Measurements from ENCODE around the gene GATAD2A.

GATAD2A gene

GRCh38 chr19:19422156-19422555 is 16.7 kb downstream of the GATAD2A start:
- peaks cover 95% of the 10 kb centered on the region for H4K20me1 ChIP-seq (ENCODE audit: insufficient read depth, low read length)
- H3K4me3 ChIP-seq (ENCODE audit: low read depth in 1 of 2, low read length in 2 of 2) = no peak overlapping the region
- H3K36me3 ChIP-seq (ENCODE audit: insufficient read depth, low read length) = peaks cover 24% of the 10 kb centered on the region
- TF ChIP-seq CTCF (IDR thresholded peaks at IDR 0.05; ENCODE audit: borderline replicate concordance, extremely low read depth, low read length, poor library complexity, severe bottlenecking) (no peak), EZH2 (IDR thresholded peaks at IDR 0.05; ENCODE audit: borderline replicate concordance, low read depth, low read length, severe bottlenecking) (no peak)
- no peak overlapping the region for H3K9ac ChIP-seq (ENCODE audit: low read depth, low read length)
- ATAC-seq (ENCODE audit: insufficient read depth, low read depth) (no peak), DNase-seq (no peak)
- no peaks in the 10 kb centered on the region for H3K9me3 ChIP-seq (ENCODE audit: insufficient read depth, low read length, severe bottlenecking)
- H3K27me3 ChIP-seq (ENCODE audit: insufficient read depth, low read length, poor library complexity) = no peaks in the 10 kb centered on the region
- H2AFZ ChIP-seq (ENCODE audit: low read depth, low read length) = no peak overlapping the region
- no peak overlapping the region for H3K4me2 ChIP-seq (ENCODE audit: insufficient read depth, low read length)
- peaks cover 18% of the 10 kb centered on the region for H3K4me1 ChIP-seq (ENCODE audit: insufficient read depth, low read length)
- H3K79me2 ChIP-seq (ENCODE audit: insufficient read depth, low read length) = peaks cover 100% of the 10 kb centered on the region
- 0 out of 2 replicates have a peak overlapping the region, but pooled peaks have one; percentile 39 for H3K27ac ChIP-seq (ENCODE audit: low read length)

- Histone ChIP-seq H3K9ac (ENCODE audit: low read depth, low read length) (no peak overlapping the region), H3K36me3 (ENCODE audit: insufficient read depth, low read length) (peaks cover 36% of the 10 kb centered on the region), H3K79me2 (ENCODE audit: insufficient read depth, low read length) (peaks cover 100% of the 10 kb centered on the region), H2AFZ (ENCODE audit: low read depth, low read length) (no peak overlapping the region), H3K27me3 (ENCODE audit: insufficient read depth, low read length, poor library complexity) (no peaks in the 10 kb centered on the region), H3K4me3 (ENCODE audit: low read depth in 1 of 2, low read length in 2 of 2) (no peak overlapping the region), H3K4me2 (ENCODE audit: insufficient read depth, low read length) (no peak overlapping the region), H3K4me1 (ENCODE audit: insufficient read depth, low read length) (peaks cover 6% of the 10 kb centered on the region; the same call in 1 of the 2 replicates), H3K9me3 (ENCODE audit: insufficient read depth, low read length, severe bottlenecking) (no peaks in the 10 kb centered on the region), H4K20me1 (ENCODE audit: insufficient read depth, low read length) (peaks cover 95% of the 10 kb centered on the region), H3K27ac (ENCODE audit: low read length) (no peak overlapping the region)
- DNase-seq (no peak), ATAC-seq (ENCODE audit: insufficient read depth, low read depth) (no peak)
- TF ChIP-seq EZH2 (IDR thresholded peaks at IDR 0.05; ENCODE audit: borderline replicate concordance, low read depth, low read length, severe bottlenecking) (no peak), CTCF (IDR thresholded peaks at IDR 0.05; ENCODE audit: borderline replicate concordance, extremely low read depth, low read length, poor library complexity, severe bottlenecking) (no peak)
Observed at GRCh38 chr19:19423322-19423721, 17.8 kb downstream of the GATAD2A start.

- no peaks in the 10 kb centered on the region for H3K27me3 ChIP-seq (ENCODE audit: insufficient read depth, low read length, poor library complexity)
- TF ChIP-seq CTCF (IDR thresholded peaks at IDR 0.05; ENCODE audit: borderline replicate concordance, extremely low read depth, low read length, poor library complexity, severe bottlenecking) (no peak), EZH2 (IDR thresholded peaks at IDR 0.05; ENCODE audit: borderline replicate concordance, low read depth, low read length, severe bottlenecking) (no peak)
- H3K4me1 ChIP-seq (ENCODE audit: insufficient read depth, low read length) = no peaks in the 10 kb centered on the region
- H3K27ac ChIP-seq (ENCODE audit: low read length) = no peak overlapping the region
- no peak overlapping the region for H3K4me2 ChIP-seq (ENCODE audit: insufficient read depth, low read length)
- no peak overlapping the region for H3K9ac ChIP-seq (ENCODE audit: low read depth, low read length)
- no peaks in the 10 kb centered on the region for H3K9me3 ChIP-seq (ENCODE audit: insufficient read depth, low read length, severe bottlenecking)
- no peak overlapping the region for H3K4me3 ChIP-seq (ENCODE audit: low read depth in 1 of 2, low read length in 2 of 2)
- H3K36me3 ChIP-seq (ENCODE audit: insufficient read depth, low read length) = peaks cover 52% of the 10 kb centered on the region
- H3K79me2 ChIP-seq (ENCODE audit: insufficient read depth, low read length) = peaks cover 100% of the 10 kb centered on the region
- H4K20me1 ChIP-seq (ENCODE audit: insufficient read depth, low read length) = peaks cover 99% of the 10 kb centered on the region
- DNase-seq (no peak), ATAC-seq (ENCODE audit: insufficient read depth, low read depth) (no peak)
- no peak overlapping the region for H2AFZ ChIP-seq (ENCODE audit: low read depth, low read length)
Observed at GRCh38 chr19:19425170-19425875, 19.8 kb downstream of the GATAD2A start.

All from DND-41 (cell line).